Adipocyte (in vitro differentiated cells): Measurements from ENCODE around the gene PLEKHA7.
"Not testable (repeated sequence)": the region's sequence is repeated elsewhere in the genome, so short reads cannot be mapped to it uniquely, and the experiment has no call there.

Experiments
- DNase-seq: peaks from one replicate; pipeline ENCODE4 v3.0.0-alpha.2; 2015; ENCODE audit warnings: low read depth
- H3K27me3 ChIP-seq: replicated peaks from 2 replicates; pipeline ENCODE4 v1.7.0; 2013; ENCODE audit warnings: mild to moderate bottlenecking, low read length, moderate library complexity; ENCODE audit not compliant: control insufficient read depth, insufficient read depth
- H3K36me3 ChIP-seq: 2 replicates; pipeline ENCODE4 v1.7.0; 2013; ENCODE audit warnings: low read length, mild to moderate bottlenecking, moderate library complexity; ENCODE audit not compliant: control insufficient read depth, insufficient read depth, severe bottlenecking
- H3K4me1 ChIP-seq: 2 replicates; pipeline ENCODE4 v1.7.0; 2013; ENCODE audit warnings: mild to moderate bottlenecking, low read length, moderate library complexity; ENCODE audit not compliant: control insufficient read depth, insufficient read depth
- H3K4me3 ChIP-seq: 2 replicates; pipeline ENCODE4 v1.7.0; 2013; ENCODE audit warnings: mild to moderate bottlenecking, low read length, moderate library complexity
- H3K9ac ChIP-seq: 2 replicates; pipeline ENCODE4 v1.7.0; 2013; ENCODE audit warnings: mild to moderate bottlenecking, low read length, moderate library complexity
- H3K9me3 ChIP-seq: 2 replicates; pipeline ENCODE4 v1.7.0; 2013; ENCODE audit warnings: mild to moderate bottlenecking, low read length, moderate library complexity; ENCODE audit not compliant: control insufficient read depth

PLEKHA7 gene

DNA sequence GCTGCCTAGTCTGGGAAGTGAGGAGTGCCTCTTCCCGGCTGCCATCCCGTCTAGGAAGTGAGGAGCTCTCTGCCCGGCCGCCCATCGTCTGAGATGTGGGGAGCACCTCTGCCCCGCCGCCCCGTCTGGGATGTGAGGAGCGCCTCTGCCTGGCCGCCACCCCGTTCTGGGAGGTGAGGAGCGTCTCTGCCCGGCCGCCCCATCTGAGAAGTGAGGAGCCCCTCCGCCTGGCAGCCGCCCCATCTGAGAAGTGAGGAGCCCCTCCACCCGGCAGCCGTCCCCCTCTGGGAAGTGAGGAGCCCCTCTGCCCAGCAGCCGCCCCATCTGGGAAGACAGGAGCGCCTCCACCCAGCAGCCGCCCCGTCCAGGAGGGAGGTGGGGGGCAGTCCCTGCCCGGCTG is 126.3 kb downstream of the PLEKHA7 start:
- not testable (repeated sequence) for DNase-seq, H3K4me3 ChIP-seq

DNA sequence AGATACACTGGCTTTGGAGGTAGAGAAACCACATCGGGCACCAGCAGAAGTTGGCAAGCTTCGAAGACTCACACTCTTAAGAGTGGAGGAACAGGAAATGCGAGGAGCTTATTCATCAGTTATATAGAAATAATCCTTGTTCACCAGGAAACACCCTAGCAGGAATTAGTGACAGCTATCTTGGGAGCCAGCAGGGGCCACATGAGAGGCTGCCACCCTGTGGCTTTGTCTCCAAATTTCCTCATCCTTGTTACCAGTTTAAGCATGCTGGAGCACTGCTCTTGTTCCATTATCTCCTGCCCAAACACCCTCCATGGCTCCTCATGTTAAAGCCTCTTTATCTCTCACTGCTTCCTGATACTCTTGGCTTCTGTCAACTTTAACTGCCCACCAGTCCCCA is 131.0 kb downstream of the PLEKHA7 start:
- Histone ChIP-seq H3K4me1 (peaks cover 22% of the 10 kb centered on the region), H3K9ac (no peak overlapping the region), H3K27me3 (no peaks in the 10 kb centered on the region), H3K36me3 (no peaks in the 10 kb centered on the region), H3K9me3 (no peaks in the 10 kb centered on the region), H3K4me3 (no peak overlapping the region)
- no peak for DNase-seq

More for the DNA sequence above, 126.3 kb downstream of the PLEKHA7 start:
- H3K4me1 ChIP-seq = peaks cover 11% of the 10 kb centered on the region
- not testable (repeated sequence) for H3K36me3 ChIP-seq, H3K9me3 ChIP-seq, H3K9ac ChIP-seq, H3K27me3 ChIP-seq

DNA sequence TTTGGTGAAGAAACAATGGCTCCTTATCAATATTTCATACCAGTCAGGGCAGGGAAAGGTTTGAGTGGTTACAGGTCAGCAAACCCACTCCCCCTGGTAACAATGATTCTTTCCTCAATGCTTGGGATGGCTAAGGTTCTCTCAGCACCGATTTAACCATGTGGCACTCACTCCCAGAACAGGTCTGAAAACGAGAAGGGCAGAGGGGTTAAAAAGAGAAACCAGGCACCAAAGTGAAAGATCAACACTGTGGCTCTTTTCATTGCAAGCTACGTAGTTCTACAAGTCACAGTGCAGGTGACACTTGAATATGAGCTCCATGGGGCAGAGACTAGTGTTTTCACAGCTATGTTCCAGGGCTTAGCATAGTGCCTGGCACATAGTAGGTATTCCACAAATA is 132.4 kb downstream of the PLEKHA7 start:
- no peak overlapping the region for H3K9ac ChIP-seq
- no peaks in the 10 kb centered on the region for H3K9me3 ChIP-seq
- H3K4me1 ChIP-seq = peaks cover 22% of the 10 kb centered on the region
- H3K36me3 ChIP-seq = no peaks in the 10 kb centered on the region
- DNase-seq = no peak
- no peak overlapping the region for H3K4me3 ChIP-seq
- H3K27me3 ChIP-seq = no peaks in the 10 kb centered on the region

DNA sequence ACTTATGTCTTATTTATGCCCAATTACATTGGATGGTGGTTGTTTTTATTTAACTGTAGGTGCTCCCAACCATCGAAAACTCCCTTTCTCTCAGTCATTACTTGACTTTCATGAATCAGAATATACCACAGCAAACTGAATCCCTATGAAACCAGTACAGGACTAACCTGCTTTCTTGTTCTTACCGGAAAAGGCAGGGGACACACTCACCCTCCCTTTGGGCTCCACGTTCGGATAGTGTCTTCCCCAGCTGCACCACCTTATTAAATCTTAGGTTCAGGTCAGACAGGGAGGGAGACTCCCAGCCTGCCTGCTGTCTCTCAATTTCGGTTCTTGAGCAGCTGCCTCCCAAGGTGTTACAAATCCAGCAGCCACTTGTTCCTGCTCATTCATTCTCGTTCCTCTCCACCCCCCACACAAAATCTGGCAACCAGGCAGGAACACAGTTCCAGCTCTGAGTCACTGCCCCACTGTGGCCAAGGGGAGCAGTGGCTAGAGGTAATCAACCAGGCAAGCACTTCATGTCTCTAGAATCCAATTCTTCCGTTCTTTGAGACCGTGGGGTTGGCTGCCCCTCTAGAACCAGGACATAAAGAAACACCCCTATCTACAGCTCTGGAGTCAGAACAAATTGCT is 133.0 kb downstream of the PLEKHA7 start:
- H3K9me3 ChIP-seq = no peaks in the 10 kb centered on the region
- no peak overlapping the region for H3K4me3 ChIP-seq
- DNase-seq = peak; percentile 26
- H3K4me1 ChIP-seq = peaks cover 22% of the 10 kb centered on the region
- H3K9ac ChIP-seq = no peak overlapping the region
- H3K36me3 ChIP-seq = no peaks in the 10 kb centered on the region
- no peaks in the 10 kb centered on the region for H3K27me3 ChIP-seq

DNA sequence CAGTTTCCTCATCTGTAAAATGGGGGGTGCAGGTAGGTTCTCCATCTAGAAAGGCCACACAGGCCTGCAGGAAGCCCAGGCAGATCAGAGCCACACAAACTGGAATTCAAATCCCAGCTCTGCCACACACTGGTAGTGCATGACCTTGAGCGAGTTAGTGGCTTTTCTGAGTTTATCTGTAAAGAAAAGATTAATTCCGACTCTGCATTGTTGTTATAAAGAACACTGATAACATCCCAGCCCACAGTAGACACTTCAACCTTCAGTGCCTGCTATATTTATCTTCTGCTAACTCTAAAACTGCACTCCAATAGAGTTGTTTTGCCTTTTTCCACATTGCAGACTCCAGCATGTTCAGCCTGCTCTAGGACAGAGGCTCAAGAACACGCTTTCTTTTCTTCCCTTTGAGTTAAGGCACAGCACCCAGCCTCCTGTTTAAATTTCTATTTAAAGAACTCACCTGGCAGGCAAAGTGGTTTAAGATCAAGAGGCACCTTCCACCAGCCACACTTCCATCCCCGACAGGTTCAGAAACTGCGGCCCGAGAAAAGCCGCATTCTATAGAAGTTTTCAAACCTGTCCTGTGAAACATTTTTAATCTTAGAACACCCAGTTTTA is 133.9 kb downstream of the PLEKHA7 start:
- no peak for DNase-seq
- Histone ChIP-seq H3K27me3 (no peaks in the 10 kb centered on the region), H3K4me1 (peaks cover 22% of the 10 kb centered on the region), H3K36me3 (no peaks in the 10 kb centered on the region), H3K9me3 (no peaks in the 10 kb centered on the region), H3K9ac (no peak overlapping the region), H3K4me3 (no peak overlapping the region)

DNA sequence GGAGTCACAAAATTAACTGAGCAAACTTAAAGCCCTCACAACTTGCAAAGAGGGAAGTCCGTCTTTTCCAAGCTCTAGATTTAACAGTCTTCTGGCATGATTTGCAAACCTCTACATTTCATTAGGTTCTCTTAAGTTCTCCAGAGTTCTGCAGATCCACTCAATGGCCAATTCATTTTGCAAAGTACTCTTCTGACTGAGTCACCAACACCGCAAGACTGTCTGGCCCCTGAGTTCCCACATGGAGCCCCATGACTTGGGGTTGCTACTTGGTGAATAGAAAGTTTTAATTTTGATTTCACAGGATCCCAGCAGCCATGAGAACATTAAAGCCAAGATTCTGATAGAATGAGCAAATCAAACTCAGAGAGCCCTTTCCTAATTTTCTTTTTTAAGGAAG is 134.5 kb downstream of the PLEKHA7 start:
- DNase-seq = no peak
- no peak overlapping the region for H3K4me3 ChIP-seq
- no peaks in the 10 kb centered on the region for H3K36me3 ChIP-seq
- H3K4me1 ChIP-seq = peaks cover 22% of the 10 kb centered on the region
- peaks cover under 1% of the 10 kb centered on the region for H3K27me3 ChIP-seq
- H3K9me3 ChIP-seq = no peaks in the 10 kb centered on the region
- no peak overlapping the region for H3K9ac ChIP-seq

DNA sequence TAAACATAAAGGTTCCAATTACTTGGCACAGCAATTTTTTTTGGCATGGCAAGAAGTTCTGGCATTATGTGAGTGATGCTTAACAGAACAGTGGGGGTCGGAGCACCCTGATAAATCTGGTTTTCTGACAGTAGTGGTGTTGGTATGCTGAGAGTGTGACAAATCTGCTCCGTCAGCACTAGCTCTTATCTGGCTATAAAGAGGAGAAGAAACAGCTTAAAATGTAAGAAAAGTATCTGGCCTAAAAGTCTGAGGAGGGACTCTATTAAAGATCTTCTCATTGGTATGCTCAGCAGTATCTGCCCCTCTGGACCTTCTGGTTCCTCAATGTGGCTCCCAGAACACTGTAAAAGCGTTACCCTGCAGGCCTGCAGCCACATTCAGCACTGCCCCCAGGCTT is 137.4 kb downstream of the PLEKHA7 start:
- no peak overlapping the region for H3K9ac ChIP-seq
- no peak for DNase-seq
- peaks cover 4% of the 10 kb centered on the region for H3K27me3 ChIP-seq
- no peaks in the 10 kb centered on the region for H3K9me3 ChIP-seq
- H3K4me1 ChIP-seq = peaks cover 21% of the 10 kb centered on the region
- no peak overlapping the region for H3K4me3 ChIP-seq
- no peaks in the 10 kb centered on the region for H3K36me3 ChIP-seq

DNA sequence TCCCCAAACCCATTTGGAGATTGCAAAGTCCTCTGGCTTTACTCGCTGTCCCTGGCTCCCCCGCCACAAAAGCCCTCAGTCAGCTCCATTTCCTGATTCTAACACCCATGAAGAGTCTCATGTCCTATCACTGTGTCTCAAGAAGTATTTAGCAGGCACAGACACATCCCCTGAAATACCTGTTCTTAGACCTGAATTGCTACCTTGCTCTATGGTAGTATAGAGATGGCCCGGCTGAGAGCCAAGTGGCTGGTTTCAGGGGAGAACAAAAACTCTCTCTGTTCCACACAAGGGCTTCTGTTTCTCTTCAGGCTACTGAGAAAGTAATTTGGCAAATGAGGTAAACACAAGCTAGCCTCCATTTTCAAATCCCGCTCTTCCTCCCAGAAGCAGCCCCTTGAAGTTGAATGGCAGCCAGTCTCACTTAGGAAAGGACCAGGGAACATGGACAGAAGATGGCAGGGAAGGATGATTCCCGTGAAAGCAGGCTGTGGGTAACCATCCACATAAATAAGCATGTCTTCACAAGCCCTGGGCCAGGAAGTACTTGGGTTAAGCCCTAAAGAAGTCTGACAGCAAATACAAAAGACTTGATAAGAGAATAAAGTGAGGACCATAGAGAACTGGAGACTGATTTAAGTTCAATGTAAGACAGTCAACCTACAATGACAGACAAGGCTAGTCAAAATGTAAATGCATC is 138.0 kb downstream of the PLEKHA7 start:
- H3K27me3 ChIP-seq = peaks cover 4% of the 10 kb centered on the region
- H3K9ac ChIP-seq = no peak overlapping the region
- H3K4me3 ChIP-seq = no peak overlapping the region
- no peaks in the 10 kb centered on the region for H3K9me3 ChIP-seq
- peaks cover 18% of the 10 kb centered on the region for H3K4me1 ChIP-seq
- H3K36me3 ChIP-seq = no peaks in the 10 kb centered on the region
- no peak for DNase-seq

DNA sequence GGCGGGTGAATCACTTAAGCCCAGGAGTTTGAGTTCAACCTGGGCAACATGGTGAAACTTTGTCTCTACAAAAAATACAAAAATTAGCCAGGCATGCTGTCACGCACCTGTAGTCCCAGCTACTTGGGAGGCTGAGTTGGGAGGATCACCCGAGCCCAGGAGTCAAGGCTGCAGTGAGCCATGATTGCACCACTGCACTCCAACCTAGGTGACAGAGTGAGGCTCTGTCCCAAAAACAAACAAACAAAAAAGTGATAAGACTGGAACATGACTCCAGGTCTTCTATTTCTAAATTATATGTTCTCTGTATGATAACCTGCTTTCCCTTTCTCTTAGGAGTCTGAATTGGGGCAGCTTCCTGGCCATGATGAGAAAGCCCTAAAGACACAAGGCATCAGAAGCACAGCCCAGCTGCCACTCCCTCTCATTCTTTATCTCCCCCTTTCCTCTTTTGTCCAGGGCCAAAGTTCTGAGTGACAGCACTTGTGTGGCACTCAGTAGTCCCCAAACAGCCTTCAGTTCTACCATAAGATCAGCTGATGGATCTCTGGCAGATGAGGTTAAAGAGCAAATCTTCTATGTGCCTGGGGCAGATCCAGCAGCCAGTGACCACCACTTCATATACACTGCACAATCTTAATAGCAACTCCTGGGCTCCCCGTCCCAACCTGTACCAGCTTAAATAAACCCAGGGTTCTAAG is 139.8 kb downstream of the PLEKHA7 start:
- Histone ChIP-seq H3K4me3 (no peak overlapping the region), H3K36me3 (no peaks in the 10 kb centered on the region), H3K4me1 (peaks cover 5% of the 10 kb centered on the region), H3K27me3 (peaks cover 4% of the 10 kb centered on the region), H3K9ac (no peak overlapping the region), H3K9me3 (no peaks in the 10 kb centered on the region)
- DNase-seq = no peak

DNA sequence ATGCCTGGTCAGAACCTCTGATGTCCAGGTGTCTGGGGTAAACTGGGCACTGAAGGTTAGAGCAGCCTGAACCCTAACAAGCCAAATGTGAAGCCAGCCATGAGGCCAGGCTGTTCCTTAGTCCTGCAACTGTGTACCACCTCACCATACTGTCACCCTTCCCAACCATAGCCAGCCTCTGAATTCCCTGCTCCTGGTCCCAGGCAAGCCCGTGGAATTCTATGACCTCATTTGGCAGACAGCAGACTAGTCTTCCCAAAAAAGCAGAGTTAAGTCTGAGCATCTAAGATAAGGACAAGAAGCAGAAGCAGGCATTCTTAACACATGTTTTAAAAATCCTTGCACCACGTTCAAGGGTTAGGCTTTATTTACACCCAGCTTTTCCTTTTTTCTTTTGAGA is 140.9 kb downstream of the PLEKHA7 start:
- no peak for DNase-seq
- peaks cover 3% of the 10 kb centered on the region for H3K4me1 ChIP-seq
- no peak overlapping the region for H3K9ac ChIP-seq
- no peaks in the 10 kb centered on the region for H3K36me3 ChIP-seq
- H3K4me3 ChIP-seq = no peak overlapping the region
- peaks cover 7% of the 10 kb centered on the region for H3K27me3 ChIP-seq
- H3K9me3 ChIP-seq = no peaks in the 10 kb centered on the region

DNA sequence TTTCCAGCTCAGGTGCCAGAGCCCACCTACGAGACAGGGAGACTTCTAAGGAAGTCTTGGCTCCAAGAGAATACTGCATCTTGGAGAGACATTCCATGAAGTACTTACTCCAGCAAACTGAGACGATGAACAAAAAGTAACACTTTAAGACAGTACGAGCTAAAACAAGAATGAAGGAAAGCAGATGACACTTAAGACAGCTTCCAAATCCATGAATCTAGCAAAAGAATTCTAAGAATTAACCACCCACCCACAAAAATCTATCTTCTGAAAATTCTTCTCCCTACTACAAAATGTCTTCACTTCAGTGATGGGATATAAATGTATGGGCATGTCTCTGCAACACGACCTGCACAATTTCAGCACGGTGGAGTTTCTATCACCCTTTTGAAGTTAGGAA is 142.8 kb downstream of the PLEKHA7 start:
- no peaks in the 10 kb centered on the region for H3K9me3 ChIP-seq

More for the DNA sequence above, 142.8 kb downstream of the PLEKHA7 start:
- Histone ChIP-seq H3K4me1 (peaks cover 3% of the 10 kb centered on the region), H3K27me3 (peaks cover 7% of the 10 kb centered on the region), H3K4me3 (no peak overlapping the region), H3K9ac (no peak overlapping the region), H3K36me3 (no peaks in the 10 kb centered on the region)
- DNase-seq = no peak
